A549 (cell line): ENCODE results near the gene GPX4. TPM values are rescaled to one million over a fixed set of nuclear protein-coding genes. Genes with fewer than 3 reads are reported as not detected.

Experiments
- ATAC-seq, 2 experiments: fragments of 200-7000 bp in 1 of 2; fragments of >200 bp in 1 of 2; cut with Nextera tagmentation in 1 of 2; cut with Tn5 transposase in 1 of 2; 3 replicates each; pipeline versions ENCODE4 v1.8.0 to v1.9.1; 2018 to 2020; ENCODE audit warnings: mild to moderate bottlenecking in 1 of 2, moderate library complexity in 1 of 2
- CTCF ChIA-PET: fragments of 300-600 bp; sonication (Branson Sonifier 250); formaldehyde crosslinking; extraction: SDS; loops from one replicate; lab custom pipeline; 2021; ENCODE audit warnings: antibody characterized with exemption, inconsistent platforms; lab: Yijun Ruan, JAX
- POLR2A ChIA-PET: fragments of 350-600 bp; formaldehyde crosslinking; extraction: SDS; loops from one replicate; lab custom pipeline; 2021; ENCODE audit warnings: antibody characterized with exemption, inconsistent platforms; lab: Yijun Ruan, JAX
- DNase-seq, 2 experiments: peaks; one replicate each; pipeline versions ENCODE4 v3.0.0 to v3.0.0-alpha.2; 2011 to 2016; ENCODE audit warnings: low read depth in 1 of 2, low spot score in 1 of 2
- FAIRE-seq: peaks from 2 replicates; lab custom pipeline; 2011; peaks lifted over from hg19 to GRCh38; lab: Jason Lieb, UNC
- H3K27ac ChIP-seq, 2 experiments: fragments of >200 bp; sonication (Bioruptor Twin); formaldehyde crosslinking; 3 replicates each; pipeline ENCODE4 v1.5.1; 2016 to 2017
- H3K4me1 ChIP-seq: fragments of >200 bp; sonication (Bioruptor Twin); formaldehyde crosslinking; 3 replicates; pipeline ENCODE4 v1.6.1; 2016
- H3K4me2 ChIP-seq: fragments of >200 bp; sonication (Bioruptor Twin); formaldehyde crosslinking; 3 replicates; pipeline ENCODE4 v1.6.1; 2016
- H3K4me3 ChIP-seq: fragments of >200 bp; sonication (Bioruptor Twin); formaldehyde crosslinking; 3 replicates; pipeline ENCODE4 v1.5.1; 2016
- H3K9me3 ChIP-seq: fragments of >200 bp; sonication (Bioruptor Twin); formaldehyde crosslinking; 3 replicates; pipeline ENCODE4 v1.6.1; 2016
- BCL3 ChIP-seq: fragments of >200 bp; sonication (Bioruptor Twin); formaldehyde crosslinking; IDR thresholded peaks from 3 replicates; pipeline ENCODE4 v1.6.1; 2016
- BHLHE40 ChIP-seq: IDR thresholded peaks from 2 replicates; pipeline ENCODE4 v1.6.1; 2012; ENCODE audit warnings: low read depth, low read length, inconsistent platforms
- CEBPB ChIP-seq, 2 experiments: fragments of >200 bp in 1 of 2; sonication (Bioruptor Twin) in 1 of 2; formaldehyde crosslinking in 1 of 2; IDR thresholded peaks; 2 replicates each; pipeline ENCODE4 v1.6.1; 2012 to 2016
- CHD4 ChIP-seq: fragments of 200-600 bp; sonication (generic); IDR thresholded peaks from 2 replicates; pipeline ENCODE4 v1.6.1; 2016; ENCODE audit warnings: antibody characterized with exemption, mild to moderate bottlenecking, borderline replicate concordance
- FOSB ChIP-seq: fragments of 250-450 bp; sonication (Bioruptor Pico); IDR thresholded peaks from 2 replicates; pipeline ENCODE4 v1.5.0; 2020; ENCODE audit warnings: mild to moderate bottlenecking, moderate library complexity
- FOXS1 ChIP-seq: fragments of 250-450 bp; sonication (Bioruptor Pico); IDR thresholded peaks from 2 replicates; pipeline ENCODE4 v1.5.0; 2020; ENCODE audit warnings: mild to moderate bottlenecking, moderate library complexity
- HMGXB4 ChIP-seq: fragments of 250-450 bp; sonication (Bioruptor Pico); IDR thresholded peaks from 2 replicates; pipeline ENCODE4 v1.5.0; 2021; ENCODE audit warnings: mild to moderate bottlenecking, moderate library complexity, borderline replicate concordance
- HOXB13 ChIP-seq: fragments of 250-450 bp; sonication (Bioruptor Pico); IDR thresholded peaks from 2 replicates; pipeline ENCODE4 v1.5.0; 2020; ENCODE audit warnings: low read depth, mild to moderate bottlenecking, moderate library complexity
- HOXB5 ChIP-seq: fragments of 250-450 bp; sonication (Bioruptor Pico); IDR thresholded peaks from 2 replicates; pipeline ENCODE4 v1.5.0; 2020; ENCODE audit warnings: mild to moderate bottlenecking, moderate library complexity
- KDM1A ChIP-seq: fragments of 200-600 bp; sonication (generic); IDR thresholded peaks from 2 replicates; pipeline ENCODE4 v1.6.1; 2016; ENCODE audit warnings: low read depth, mild to moderate bottlenecking
- NR3C1 ChIP-seq: fragments of >200 bp; sonication (Bioruptor Twin); formaldehyde crosslinking; IDR thresholded peaks from 3 replicates; pipeline ENCODE4 v1.6.1; 2017
- POLR2A ChIP-seq: IDR thresholded peaks from 2 replicates; pipeline ENCODE4 v1.6.1; 2012; ENCODE audit warnings: mild to moderate bottlenecking, low read length
- RCOR1 ChIP-seq: fragments of 150-350 bp; IDR thresholded peaks from 2 replicates; pipeline ENCODE4 v1.6.1; 2014; ENCODE audit warnings: antibody characterized with exemption, low read length, low read depth
- RFX5 ChIP-seq: fragments of 450-650 bp; IDR thresholded peaks from 2 replicates; pipeline ENCODE4 v1.7.1; 2014; ENCODE audit warnings: antibody characterized with exemption, mild to moderate bottlenecking, moderate library complexity
- SMC3 ChIP-seq: fragments of >200 bp; sonication (Bioruptor Twin); formaldehyde crosslinking; IDR thresholded peaks from 3 replicates; pipeline ENCODE4 v1.6.1; 2018; ENCODE audit warnings: inconsistent platforms
- TFCP2L1 ChIP-seq: fragments of 250-450 bp; sonication (Bioruptor Pico); IDR thresholded peaks from 2 replicates; pipeline ENCODE4 v1.5.0; 2021; ENCODE audit warnings: mild to moderate bottlenecking
- ZC3H11A ChIP-seq: fragments of 450-650 bp; IDR thresholded peaks from 2 replicates; pipeline ENCODE4 v1.6.1; 2014; ENCODE audit warnings: antibody characterized with exemption, mild to moderate bottlenecking
- ZFP36 ChIP-seq: fragments of 450-650 bp; IDR thresholded peaks from 2 replicates; pipeline ENCODE4 v1.6.1; 2014; ENCODE audit warnings: borderline replicate concordance; ENCODE audit not compliant: partially characterized antibody
- ZSCAN20 ChIP-seq: fragments of 250-450 bp; sonication (Bioruptor Pico); IDR thresholded peaks from 2 replicates; pipeline ENCODE4 v1.8.0; 2022; ENCODE audit warnings: mild to moderate bottlenecking, moderate library complexity
- WGBS: methylation state at CpG from one replicate; pipeline ENCODE4 v1.1.6; 2017; ENCODE audit errors: missing lambda C conversion rate; 5-methylcytosine and 5-hydroxymethylcytosine counted together
- polyA plus RNA-seq, 4 experiments: library from polyadenylated mRNA; depleted of rRNA in 3 of 4; stranded (reverse); fragments of >200 nt; fragmentation: RNase III in 1 of 4; extraction: RNeasy Plus Mini Kit Qiagen cat#74134 plus additional on column Dnase treatment in 1 of 4; gene quantifications; 2 replicates in 3 of 4; 3 replicates in 1 of 4; pipeline ENCODE4 v1.2.3, GENCODE V29; 2011 to 2017
- TF ChIP-seq, protein P1 (sequence below): IDR thresholded peaks from 2 replicates; pipeline ENCODE4 v1.6.1; 2012
- TF ChIP-seq, protein P2 (sequence below): fragments of 150-350 bp; IDR thresholded peaks from 2 replicates; pipeline ENCODE4 v1.6.1; 2014; ENCODE audit warnings: low read depth, mild to moderate bottlenecking, low read length

GPX4 gene
- polyA plus RNA-seq, 2 of the 4 experiments (the other 2 are of a cell fraction) = 248 to 394 TPM

DNA sequence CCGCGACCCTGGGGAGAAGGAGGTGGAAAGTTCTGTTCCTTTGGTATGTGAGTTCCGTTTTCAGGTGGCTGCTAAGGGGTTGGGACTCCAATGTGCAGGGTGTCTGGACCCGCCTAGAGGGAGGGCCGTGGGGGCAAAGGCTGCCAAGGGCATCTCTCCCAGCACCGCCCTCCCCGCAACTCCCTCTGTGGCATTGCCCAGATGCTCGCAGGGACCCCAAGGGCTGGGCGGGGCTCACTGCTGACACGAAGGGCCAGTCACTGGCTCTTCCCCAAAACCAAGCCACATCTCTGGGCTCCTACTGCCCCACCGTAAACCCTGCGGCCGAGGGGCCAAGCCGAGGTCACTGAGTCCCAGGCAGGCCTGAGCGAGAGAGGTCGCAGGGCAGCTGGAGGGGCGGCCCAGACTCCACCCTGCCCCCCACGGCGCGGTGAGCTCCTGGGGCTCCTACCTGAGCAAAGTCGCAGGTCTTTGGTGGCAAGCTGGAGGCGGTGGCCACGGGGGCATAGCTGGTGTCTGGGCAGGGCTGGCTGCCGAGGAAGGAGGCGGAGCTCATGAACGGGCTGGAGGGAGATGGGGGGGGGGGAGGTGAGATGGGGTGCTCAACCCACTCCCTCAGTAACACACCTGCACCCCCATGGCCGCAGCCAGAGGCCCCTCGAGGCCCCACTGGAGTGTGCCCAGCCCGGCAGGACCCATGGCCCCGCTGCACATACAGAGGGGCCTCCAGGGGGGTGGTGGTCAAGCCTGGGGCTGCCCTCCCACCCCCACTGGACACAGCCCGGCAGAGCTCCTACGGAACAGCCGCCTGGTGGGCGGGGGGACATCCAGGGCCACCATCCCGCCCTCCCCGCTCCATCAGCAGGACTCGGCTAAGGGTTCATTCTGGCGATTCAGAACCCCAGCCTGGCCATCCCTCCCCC lies 43.3 kb downstream of the GPX4 start:
- Histone ChIP-seq H3K4me2 (no peak overlapping the region), H3K4me3 (no peak overlapping the region), H3K9me3 (no peaks in the 10 kb centered on the region), H3K4me1 (peaks cover 16% of the 10 kb centered on the region), H3K27ac (peak overlapping the region in 1 of 2 experiments; percentile 68; a peak in 3 of 6 replicates)
- TF ChIP-seq BCL3 (no peak), CHD4 (no peak), ZFP36 (no peak), RFX5 (no peak), HOXB5 (no peak), HMGXB4 (CRISPR knock-in tag) (no peak), CEBPB (IDR thresholded peaks at IDR 0.05) (no peak), BHLHE40 (no peak)
- TF ChIP-seq, protein P1, sequence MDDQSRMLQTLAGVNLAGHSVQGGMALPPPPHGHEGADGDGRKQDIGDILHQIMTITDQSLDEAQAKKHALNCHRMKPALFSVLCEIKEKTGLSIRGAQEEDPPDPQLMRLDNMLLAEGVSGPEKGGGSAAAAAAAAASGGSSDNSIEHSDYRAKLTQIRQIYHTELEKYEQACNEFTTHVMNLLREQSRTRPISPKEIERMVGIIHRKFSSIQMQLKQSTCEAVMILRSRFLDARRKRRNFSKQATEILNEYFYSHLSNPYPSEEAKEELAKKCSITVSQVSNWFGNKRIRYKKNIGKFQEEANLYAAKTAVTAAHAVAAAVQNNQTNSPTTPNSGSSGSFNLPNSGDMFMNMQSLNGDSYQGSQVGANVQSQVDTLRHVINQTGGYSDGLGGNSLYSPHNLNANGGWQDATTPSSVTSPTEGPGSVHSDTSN = no peak
- ATAC-seq (peak; percentile 9 to 11; a peak in 3 of 6 replicates), FAIRE-seq (no peak), DNase-seq (no peak)
- 88% methylated on average over 21 of the region's 38 CpGs for WGBS
- CTCF ChIA-PET = interaction anchor here (1.1 kb wide), 1 partner anchor 12 kb away, joined by 3 read pairs; no protein-coding TSS in a partner anchor
- POLR2A ChIA-PET = no interaction called here

GRCh38 chr19:1147934-1148549 lies 44.2 kb downstream of the GPX4 start:
- ATAC-seq (peak; percentile 45 to 56), FAIRE-seq (no peak)
- CTCF ChIA-PET = interaction anchor here (1.1 kb wide), 1 partner anchor 11 kb away, joined by 3 read pairs; no protein-coding TSS in a partner anchor
- peaks cover 16% of the 10 kb centered on the region for H3K4me1 ChIP-seq
- H3K27ac ChIP-seq = peak overlapping the region; percentile 17 to 68; a peak in 4 of 6 replicates
- H3K4me2 ChIP-seq = no peak overlapping the region
- WGBS = 67% methylated on average over 12 of the region's 15 CpGs
- POLR2A ChIA-PET = no interaction called here
- H3K4me3 ChIP-seq = no peak overlapping the region
- TF ChIP-seq NR3C1 (no peak), RFX5 (no peak), ZFP36 (no peak), TFCP2L1 (no peak), FOSB (CRISPR knock-in tag) (no peak)
- TF ChIP-seq, all 56 proteins: peak for 0
- peak in 1 of 2 experiments; percentile 56 for DNase-seq
- H3K9me3 ChIP-seq = no peaks in the 10 kb centered on the region

- TF ChIP-seq ZSCAN20 = no peak
- no peak for TF ChIP-seq HOXB13 (CRISPR knock-in tag)
- TF ChIP-seq KDM1A = no peak
- no peak for TF ChIP-seq RCOR1
- no peak for TF ChIP-seq FOXS1
- TF ChIP-seq SMC3 = no peak
- no peak for TF ChIP-seq ZC3H11A
- no peak for TF ChIP-seq POLR2A
- TF ChIP-seq, protein P2, sequence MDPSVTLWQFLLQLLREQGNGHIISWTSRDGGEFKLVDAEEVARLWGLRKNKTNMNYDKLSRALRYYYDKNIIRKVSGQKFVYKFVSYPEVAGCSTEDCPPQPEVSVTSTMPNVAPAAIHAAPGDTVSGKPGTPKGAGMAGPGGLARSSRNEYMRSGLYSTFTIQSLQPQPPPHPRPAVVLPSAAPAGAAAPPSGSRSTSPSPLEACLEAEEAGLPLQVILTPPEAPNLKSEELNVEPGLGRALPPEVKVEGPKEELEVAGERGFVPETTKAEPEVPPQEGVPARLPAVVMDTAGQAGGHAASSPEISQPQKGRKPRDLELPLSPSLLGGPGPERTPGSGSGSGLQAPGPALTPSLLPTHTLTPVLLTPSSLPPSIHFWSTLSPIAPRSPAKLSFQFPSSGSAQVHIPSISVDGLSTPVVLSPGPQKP = no peak
- 97% methylated on average over 16 of the region's 39 CpGs for WGBS
- Histone ChIP-seq H3K9me3 (no peaks in the 10 kb centered on the region), H3K4me3 (no peak overlapping the region), H3K4me2 (no peak overlapping the region), H3K4me1 (peaks cover 24% of the 10 kb centered on the region), H3K27ac (peak overlapping the region in 1 of 2 experiments; percentile 73; a peak in 3 of 6 replicates)
- FAIRE-seq (no peak), ATAC-seq (peak in 1 of 2 experiments; percentile 2; a peak in 1 of 6 replicates), DNase-seq (no peak)
- ChIA-PET POLR2A (no interaction called here), CTCF (no interaction called here)
Observed at GRCh38 chr19:1149259-1150045, 45.7 kb downstream of the GPX4 start.
